IMR-90 (cell line): ENCODE data around the gene CERS6. TPM values are rescaled to one million over a fixed set of nuclear protein-coding genes. Genes with fewer than 3 reads are reported as not detected.

Experiments used
- ATAC-seq: fragments of 200-7000 bp; cut with Tn5 transposase; 2 replicates; pipeline ENCODE4 v1.9.1; 2020; ENCODE audit warnings: low read depth, mild to moderate bottlenecking, moderate library complexity
- BruUV-seq: library from RNA; stranded (reverse); fragments of 400-500 nt; replicated peaks from 2 replicates; lab custom pipeline; 2021; lab: Mats Ljungman, UMichigan
- CTCF ChIA-PET: fragments of 300-600 bp; formaldehyde crosslinking; extraction: SDS; loops from one replicate; lab custom pipeline; 2021; ENCODE audit warnings: antibody characterized with exemption; lab: Yijun Ruan, JAX
- POLR2A ChIA-PET: fragments of 300-600 bp; sonication (Branson Sonifier 250); formaldehyde crosslinking; loops from one replicate; lab custom pipeline; 2022; ENCODE audit warnings: antibody characterized with exemption; ENCODE audit not compliant: unreplicated experiment; lab: Charles Lee
- DNase-seq: peaks from one replicate; pipeline ENCODE4 v3.0.0; 2013
- H2AFZ ChIP-seq: replicated peaks from 2 replicates; pipeline ENCODE3; 2013; ENCODE audit warnings: low read length, mild to moderate bottlenecking; ENCODE audit not compliant: poor library complexity
- H2AK5ac ChIP-seq: 2 replicates; pipeline ENCODE4 v1.6.1; 2013; ENCODE audit warnings: low read depth, low read length, inconsistent platforms
- H2AK9ac ChIP-seq: replicated peaks from 2 replicates; pipeline ENCODE3; 2013; ENCODE audit warnings: mild to moderate bottlenecking, low read depth, low read length, moderate library complexity; ENCODE audit not compliant: poor library complexity
- H2BK120ac ChIP-seq: 2 replicates; pipeline ENCODE4 v1.6.1; 2013; ENCODE audit warnings: low read depth, low read length, inconsistent platforms
- H2BK15ac ChIP-seq: 3 replicates; pipeline ENCODE4 v1.6.1; 2013; ENCODE audit warnings: low read depth, low read length, inconsistent platforms
- H2BK20ac ChIP-seq: 2 replicates; pipeline ENCODE4 v1.6.1; 2013; ENCODE audit warnings: low read depth, mild to moderate bottlenecking, inconsistent platforms, low read length, moderate library complexity
- H2BK5ac ChIP-seq: 2 replicates; pipeline ENCODE4 v1.6.1; 2013; ENCODE audit warnings: mild to moderate bottlenecking, low read depth, low read length, inconsistent platforms; ENCODE audit not compliant: poor library complexity, severe bottlenecking
- H3K14ac ChIP-seq: replicated peaks from 2 replicates; pipeline ENCODE4 v1.6.1; 2013; ENCODE audit warnings: low read depth, low read length, inconsistent platforms
- H3K18ac ChIP-seq: 2 replicates; pipeline ENCODE4 v1.6.1; 2013; ENCODE audit warnings: low read depth, low read length, control low read depth
- H3K23ac ChIP-seq: 2 replicates; pipeline ENCODE4 v1.6.1; 2013; ENCODE audit warnings: low read depth, low read length, inconsistent platforms
- H3K27ac ChIP-seq: 2 replicates; pipeline ENCODE4 v1.5.1; 2013; ENCODE audit warnings: mild to moderate bottlenecking, control low read depth, low read length; ENCODE audit not compliant: insufficient read depth
- H3K27me3 ChIP-seq: 2 replicates; pipeline ENCODE4 v1.6.1; 2013; ENCODE audit warnings: low read length; ENCODE audit not compliant: control insufficient read depth, insufficient read depth
- H3K36me3 ChIP-seq: 2 replicates; pipeline ENCODE4 v1.6.1; 2013; ENCODE audit warnings: low read length, mixed read lengths; ENCODE audit not compliant: control insufficient read depth, insufficient read depth
- H3K4ac ChIP-seq: 2 replicates; pipeline ENCODE4 v1.6.1; 2013; ENCODE audit warnings: low read depth, low read length, inconsistent platforms
- H3K4me1 ChIP-seq: 2 replicates; pipeline ENCODE4 v1.6.1; 2013; ENCODE audit warnings: low read length, mixed read lengths; ENCODE audit not compliant: control insufficient read depth, insufficient read depth
- H3K4me2 ChIP-seq: 2 replicates; pipeline ENCODE4 v1.6.1; 2013; ENCODE audit warnings: low read depth, mild to moderate bottlenecking, control low read depth, low read length, moderate library complexity
- H3K4me3 ChIP-seq: 2 replicates; pipeline ENCODE4 v1.5.1; 2013; ENCODE audit warnings: low read depth, mild to moderate bottlenecking, control low read depth, low read length, moderate library complexity; ENCODE audit not compliant: insufficient read depth
- H3K56ac ChIP-seq: 2 replicates; pipeline ENCODE4 v1.6.1; 2013; ENCODE audit warnings: low read length, inconsistent platforms; ENCODE audit not compliant: insufficient read depth; ENCODE audit errors: extremely low read depth
- H3K79me1 ChIP-seq, 2 experiments: 2 replicates each; pipeline ENCODE4 v1.6.1; 2013; ENCODE audit warnings: low read length in 2 of 2, inconsistent platforms in 1 of 2, low read depth in 1 of 2
- H3K9ac ChIP-seq: 2 replicates; pipeline ENCODE4 v1.6.1; 2013; ENCODE audit warnings: low read depth, low read length, control low read depth
- H3K9me1 ChIP-seq: 2 replicates; pipeline ENCODE4 v1.6.1; 2013; ENCODE audit warnings: low read length, inconsistent platforms; ENCODE audit not compliant: insufficient read depth
- H3K9me3 ChIP-seq: 2 replicates; pipeline ENCODE4 v1.6.1; 2013; ENCODE audit warnings: low read length; ENCODE audit not compliant: control insufficient read depth, insufficient read depth
- H4K20me1 ChIP-seq: 2 replicates; pipeline ENCODE4 v1.6.1; 2013; ENCODE audit warnings: low read length, inconsistent platforms; ENCODE audit not compliant: insufficient read depth
- H4K5ac ChIP-seq: 2 replicates; pipeline ENCODE4 v1.6.1; 2013; ENCODE audit warnings: mild to moderate bottlenecking, low read depth, low read length, control low read depth
- H4K8ac ChIP-seq, 2 experiments: 2 replicates each; pipeline ENCODE4 v1.6.1; 2013; ENCODE audit warnings: low read depth in 2 of 2, low read length in 2 of 2, control low read depth in 1 of 2, inconsistent platforms in 1 of 2
- H4K91ac ChIP-seq: 2 replicates; pipeline ENCODE4 v1.6.1; 2013; ENCODE audit warnings: low read depth, low read length, inconsistent platforms; ENCODE audit not compliant: insufficient read depth
- BHLHE40 ChIP-seq: fragments of 150-350 bp; IDR thresholded peaks from 2 replicates; pipeline ENCODE4 v1.6.1; 2016; ENCODE audit warnings: mild to moderate bottlenecking, low read depth, low read length
- ELK1 ChIP-seq: fragments of 150-350 bp; IDR thresholded peaks from 2 replicates; pipeline ENCODE4 v1.6.1; 2016; ENCODE audit warnings: low read depth, mild to moderate bottlenecking, low read length, moderate library complexity, borderline replicate concordance
- SMC3 ChIP-seq: fragments of 150-350 bp; IDR thresholded peaks from 2 replicates; pipeline ENCODE4 v1.6.1; 2016; ENCODE audit warnings: low read depth, mild to moderate bottlenecking, antibody characterized with exemption, low read length, moderate library complexity
- USF2 ChIP-seq: fragments of 150-350 bp; IDR thresholded peaks from 2 replicates; pipeline ENCODE4 v1.6.1; 2017; ENCODE audit warnings: mild to moderate bottlenecking, antibody characterized with exemption, low read length, low read depth
- WGBS, 2 experiments: methylation state at CpG; one replicate each; pipeline versions ENCODE4 v1.1.5 to v1.1.7; 2013; ENCODE audit warnings: missing lambda C conversion rate in 2 of 2; ENCODE audit not compliant: insufficient read length in 1 of 2; ENCODE audit errors: extremely low coverage in 2 of 2; 5-methylcytosine and 5-hydroxymethylcytosine counted together
- dilution Hi-C: fragments of 300-500 bp; cut with HindIII; formaldehyde crosslinking; loops from one replicate; pipeline ENCODE4 v1.14.3; 2018; ENCODE audit warnings: low sequenced_read_pairs; ENCODE audit not compliant: unreplicated experiment
- in situ Hi-C: fragments of 300-500 bp; cut with MboI; formaldehyde crosslinking; loops from 3 replicates; pipeline ENCODE4 v1.14.3; 2019; ENCODE audit warnings: low sequenced_read_pairs, inconsistent platforms, mixed read lengths
- intact Hi-C: fragments of 100-400 bp; cut with micrococcal nuclease; formaldehyde crosslinking; loops from 2 replicates; pipeline ENCODE4 v1.10.0; 2022
- polyA plus RNA-seq, 3 experiments: library from polyadenylated mRNA; depleted of rRNA; stranded (reverse); fragments of >200 nt; gene quantifications; 2 replicates each; pipeline ENCODE4 v1.2.3, GENCODE V29; 2012; ENCODE audit warnings: low replicate concordance in 1 of 3
- total RNA-seq: library from RNA; depleted of rRNA; stranded (reverse); fragments of >200 nt; gene quantifications from 2 replicates; pipeline ENCODE4 v1.2.3, GENCODE V29; 2012

CERS6 gene
- total and polyA plus RNA-seq, 2 of the 4 experiments (the other 2 are of a cell fraction) = 2.1 to 5.7 TPM

- Histone ChIP-seq H2AK9ac (no peak overlapping the region), H3K14ac (0 out of 2 replicates have a peak overlapping the region, but pooled peaks have one; percentile 20), H2AK5ac (no peak overlapping the region), H2BK20ac (no peak overlapping the region), H2AFZ (no peak overlapping the region), H3K4me3 (no peak overlapping the region), H3K4me2 (no peak overlapping the region), H2BK15ac (no peak overlapping the region; the same call in 2 of the 3 replicates), H3K36me3 (no peaks in the 10 kb centered on the region), H4K20me1 (no peaks in the 10 kb centered on the region), H4K91ac (no peak overlapping the region), H3K56ac (no peak overlapping the region), H3K27me3 (no peaks in the 10 kb centered on the region), H3K79me1 (no peaks in the 10 kb centered on the region), H3K23ac (no peak overlapping the region), H4K8ac (peak overlapping the region in 1 of 2 experiments; percentile 51; a peak in 1 of 4 replicates), H2BK120ac (no peak overlapping the region), H3K9me3 (no peaks in the 10 kb centered on the region), H3K4ac (no peak overlapping the region), H2BK5ac (no peak overlapping the region), H3K27ac (peak overlapping the region; percentile 17; the same call in 1 of the 2 replicates), H3K9ac (no peak overlapping the region), H3K9me1 (0 out of 2 replicates have a peak, but pooled peaks cover 3% of the 10 kb centered on the region), H4K5ac (no peak overlapping the region), H3K4me1 (peaks cover 13% of the 10 kb centered on the region; the same call in 1 of the 2 replicates), H3K18ac (no peak overlapping the region)
- intact Hi-C loops = no loop called here
- DNase-seq = peak; percentile 50
- dilution Hi-C loops = no loop called here
- TF ChIP-seq ELK1 (no peak), SMC3 (no peak), USF2 (no peak), BHLHE40 (no peak)
- no TSS peak for BruUV-seq
- CTCF ChIA-PET = interaction anchor here (1.6 kb wide), 1 partner anchor 15 kb away, joined by 3 read pairs; no protein-coding TSS in a partner anchor
- in situ Hi-C loops = no loop called here
- WGBS, 2 experiments = no CpG with 5 or more reads among the region's 4 CpGs
- peak; percentile 83 for ATAC-seq
- POLR2A ChIA-PET = no interaction called here
These were observed 75.0 kb downstream of the CERS6 start for GRCh38 chr2:168530982-168531622.
